Ovary (tissue), 9 donors: ENCODE measurements around the gene OR4M1. TPM values are rescaled to one million over a fixed set of nuclear protein-coding genes. Genes with fewer than 3 reads are reported as not detected.
"Not testable (repeated sequence)": the region's sequence is repeated elsewhere in the genome, so short reads cannot be mapped to it uniquely, and the experiment has no call there.

Experiments used
- DNase-seq, 5 donors: peaks; one replicate each; pipeline ENCODE4 v3.0.0-alpha.2; 2019 to 2020
- H3K27ac ChIP-seq, 2 donors: fragments of 200-600 bp; one replicate each; pipeline versions ENCODE4 v1.5.1 to v1.8.0; 2019 to 2022
- H3K27me3 ChIP-seq: fragments of 200-600 bp; one replicate; pipeline ENCODE4 v1.8.0; 2022
- H3K36me3 ChIP-seq: fragments of 200-600 bp; sonication (generic); one replicate; pipeline ENCODE4 v1.5.1; 2019
- H3K4me1 ChIP-seq: one replicate; pipeline ENCODE4 v1.8.1; 2013; ENCODE audit warnings: mild to moderate bottlenecking, moderate library complexity; ENCODE audit not compliant: insufficient read depth
- H3K4me3 ChIP-seq: fragments of 200-600 bp; sonication (generic); one replicate; pipeline ENCODE4 v1.5.1; 2017
- H3K9me3 ChIP-seq, 2 donors: fragments of 200-600 bp in 1 of 2; sonication (generic) in 1 of 2; one replicate each; pipeline versions ENCODE4 v1.5.1 to v1.8.1; 2013 to 2019; ENCODE audit warnings: mild to moderate bottlenecking in 1 of 2, moderate library complexity in 1 of 2
- EP300 ChIP-seq: sonication (generic); formaldehyde crosslinking; IDR thresholded peaks from one replicate; pipeline ENCODE4 v1.6.1; 2017; ENCODE audit warnings: antibody characterized with exemption
- POLR2A ChIP-seq: fragments of 450-650 bp; IDR thresholded peaks from one replicate; pipeline ENCODE4 v1.6.1; 2017; ENCODE audit warnings: antibody characterized with exemption, mild to moderate bottlenecking, moderate library complexity
- WGBS, 3 donors: extraction: QIAGEN DNeasy Blood & Tissue Kit in 1 of 3; methylation state at CpG; one replicate each; pipeline versions ENCODE4 v1.1.5 to v1.1.7; 2013 to 2017; 5-methylcytosine and 5-hydroxymethylcytosine counted together
- intact Hi-C, 4 donors: fragments of 100-400 bp; cut with DNase I; formaldehyde crosslinking; loops; one replicate each; pipeline versions ENCODE4 v1.11.0 to v1.15.1; 2022 to 2023
- polyA plus RNA-seq, 2 donors: library from polyadenylated mRNA; stranded (reverse); fragments of 200-250 nt in 1 of 2; fragments of 350-450 nt in 1 of 2; fragmentation: Illumina TruSeq in 1 of 2; extraction: RNeasy Lipid Tissue Mini Kit (QIAGEN cat#74804) in 1 of 2; gene quantifications; one replicate each; pipeline ENCODE4 v1.2.3, GENCODE V29; 2013 to 2014
- total RNA-seq, 7 donors: library from RNA; depleted of rRNA in 2 of 7; stranded (reverse); fragments of >200 nt in 2 of 7; fragmentation: NEBNext Ultra II Directional in 3 of 7; extraction: Animal tissue kit (Norgen Biotek cat#: 25700) in 3 of 7; gene quantifications; one replicate each; pipeline versions ENCODE4 v1.1.0 to v1.2.4, GENCODE V29; 2016 to 2023
- TF ChIP-seq, protein P1 (sequence below), 3 donors: fragments of 450-650 bp in 2 of 3; fragments of 200-600 bp in 1 of 3; IDR thresholded peaks; one replicate each; pipeline versions ENCODE4 v1.5.1 to v1.8.0; 2016 to 2022; ENCODE audit warnings: antibody characterized with exemption in 3 of 3, mild to moderate bottlenecking in 1 of 3
- donor health status: DM: no; HTN: no; CAD: no; lungs with moderate emphysema.
- donor health status: DM: no; HTN: no; CAD: no.
- donor health status: Bipolar disorder and iron deficiency.
- donor health status: DM: yes; HTN: yes; CAD: no.
- donor health status: DM: no; HTN: no; CAD: no.
- donor health status: DM: yes; HTN: yes; CAD: no.

Gene OR4M1
- total and polyA plus RNA-seq, 9 donors = not detected

- no peaks in the 10 kb centered on the region for H3K4me1 ChIP-seq
- no peak for DNase-seq
- no peaks in the 10 kb centered on the region for H3K9me3 ChIP-seq
- WGBS, 3 donors = 31 to 53% (median 52%) methylated on average over 1 of the region's 1 CpG
- H3K36me3 ChIP-seq = no peaks in the 10 kb centered on the region
- TF ChIP-seq EP300 (no peak), POLR2A (no peak)
- TF ChIP-seq, protein P1, sequence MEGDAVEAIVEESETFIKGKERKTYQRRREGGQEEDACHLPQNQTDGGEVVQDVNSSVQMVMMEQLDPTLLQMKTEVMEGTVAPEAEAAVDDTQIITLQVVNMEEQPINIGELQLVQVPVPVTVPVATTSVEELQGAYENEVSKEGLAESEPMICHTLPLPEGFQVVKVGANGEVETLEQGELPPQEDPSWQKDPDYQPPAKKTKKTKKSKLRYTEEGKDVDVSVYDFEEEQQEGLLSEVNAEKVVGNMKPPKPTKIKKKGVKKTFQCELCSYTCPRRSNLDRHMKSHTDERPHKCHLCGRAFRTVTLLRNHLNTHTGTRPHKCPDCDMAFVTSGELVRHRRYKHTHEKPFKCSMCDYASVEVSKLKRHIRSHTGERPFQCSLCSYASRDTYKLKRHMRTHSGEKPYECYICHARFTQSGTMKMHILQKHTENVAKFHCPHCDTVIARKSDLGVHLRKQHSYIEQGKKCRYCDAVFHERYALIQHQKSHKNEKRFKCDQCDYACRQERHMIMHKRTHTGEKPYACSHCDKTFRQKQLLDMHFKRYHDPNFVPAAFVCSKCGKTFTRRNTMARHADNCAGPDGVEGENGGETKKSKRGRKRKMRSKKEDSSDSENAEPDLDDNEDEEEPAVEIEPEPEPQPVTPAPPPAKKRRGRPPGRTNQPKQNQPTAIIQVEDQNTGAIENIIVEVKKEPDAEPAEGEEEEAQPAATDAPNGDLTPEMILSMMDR (IDR thresholded peaks at IDR 0.05) = no peak
- no peaks in the 10 kb centered on the region for H3K27me3 ChIP-seq
- H3K4me3 ChIP-seq = no peak overlapping the region
- intact Hi-C loops = no loop called here
- H3K27ac ChIP-seq = no peak overlapping the region
Measured at GRCh38 chr14:19823178-19823577, 49.9 kb downstream of the OR4M1 start.

GRCh38 chr14:19823765-19824164 is 50.5 kb downstream of the OR4M1 start:
- no peak overlapping the region for H3K4me3 ChIP-seq
- no peaks in the 10 kb centered on the region for H3K4me1 ChIP-seq
- H3K9me3 ChIP-seq = no peaks in the 10 kb centered on the region
- intact Hi-C loops = no loop called here
- no peak overlapping the region for H3K27ac ChIP-seq
- TF ChIP-seq POLR2A = no peak
- TF ChIP-seq, protein P1 (IDR thresholded peaks at IDR 0.05) = no peak
- no peak for TF ChIP-seq EP300
- WGBS, 3 donors = 13 to 20% (median 14%) methylated on average over 1 of the region's 1 CpG
- no peak for DNase-seq
- H3K36me3 ChIP-seq = no peaks in the 10 kb centered on the region
- no peaks in the 10 kb centered on the region for H3K27me3 ChIP-seq

- H3K4me1 ChIP-seq, intact Hi-C loops, H3K27me3 ChIP-seq, H3K36me3 ChIP-seq, DNase-seq, H3K27ac ChIP-seq, H3K9me3 ChIP-seq, H3K4me3 ChIP-seq: not testable (repeated sequence)
- WGBS, 3 donors = 55 to 64% (median 58%) methylated on average over 12 of the region's 12 CpGs
Measured at GRCh38 chr14:19827626-19828244, 54.4 kb downstream of the OR4M1 start.

DNA sequence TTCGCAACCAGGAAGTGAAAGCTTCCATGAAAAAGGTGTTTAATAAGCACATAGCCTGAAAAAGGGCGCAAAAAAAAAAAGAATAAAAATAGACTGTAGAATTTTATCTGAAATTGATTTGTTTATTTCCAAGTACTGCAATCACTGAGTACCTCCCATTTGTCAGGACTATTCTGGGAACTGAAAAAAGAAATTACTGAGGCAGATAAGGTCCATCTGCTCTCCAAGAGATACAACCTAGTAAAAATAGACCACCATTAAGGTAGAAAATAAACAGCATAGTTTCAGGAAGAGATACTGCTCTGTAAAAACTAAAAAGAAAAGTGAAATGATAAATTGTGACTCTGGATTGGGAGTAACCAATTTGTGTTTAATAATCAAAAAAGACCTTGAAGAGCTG is 55.0 kb downstream of the OR4M1 start:
- H3K4me1 ChIP-seq = no peaks in the 10 kb centered on the region
- intact Hi-C loops = no loop called here

More for the DNA sequence above, 55.0 kb downstream of the OR4M1 start:
- H3K9me3 ChIP-seq = no peaks in the 10 kb centered on the region
- no peaks in the 10 kb centered on the region for H3K36me3 ChIP-seq
- DNase-seq = no peak
- 67 to 83% (median 71%) methylated on average over 2 of the region's 2 CpGs for WGBS, 3 donors
- H3K4me3 ChIP-seq = no peak overlapping the region
- H3K27me3 ChIP-seq = no peaks in the 10 kb centered on the region
- H3K27ac ChIP-seq = no peak overlapping the region
- TF ChIP-seq POLR2A (no peak), EP300 (no peak)
- TF ChIP-seq, protein P1 (IDR thresholded peaks at IDR 0.05) = no peak

Other genes with a start within 250 kb of the OR4M1 start
- gene OR11H2, start 59.6 kb upstream of the OR4M1 start, total RNA-seq = not detected
- not detected for gene OR11H2, start 59.6 kb upstream of the OR4M1 start, polyA plus RNA-seq
- not detected for gene OR4Q3, start 29.9 kb upstream of the OR4M1 start, total RNA-seq
- gene OR4Q3, start 29.9 kb upstream of the OR4M1 start, polyA plus RNA-seq = not detected
- not detected for gene OR4N2, start 30.3 kb downstream of the OR4M1 start, total RNA-seq
- not detected for gene OR4N2, start 30.3 kb downstream of the OR4M1 start, polyA plus RNA-seq
- not detected for gene OR4K2, start 101.6 kb downstream of the OR4M1 start, total RNA-seq
- not detected for gene OR4K2, start 101.6 kb downstream of the OR4M1 start, polyA plus RNA-seq
- not detected for gene OR4K5, start 147.1 kb downstream of the OR4M1 start, total RNA-seq
- not detected for gene OR4K5, start 147.1 kb downstream of the OR4M1 start, polyA plus RNA-seq
- not detected for gene OR4K1, start 157.4 kb downstream of the OR4M1 start, total RNA-seq
- not detected for gene OR4K1, start 157.4 kb downstream of the OR4M1 start, polyA plus RNA-seq
- not detected for gene OR4K15, start 202.1 kb downstream of the OR4M1 start, total RNA-seq
- not detected for gene OR4K15, start 202.1 kb downstream of the OR4M1 start, polyA plus RNA-seq
- not detected for gene OR4Q2, start 228.7 kb downstream of the OR4M1 start, total RNA-seq
- gene OR4Q2, start 228.7 kb downstream of the OR4M1 start, polyA plus RNA-seq = not detected
- not detected for gene OR4K14, start 245.8 kb downstream of the OR4M1 start, total RNA-seq
- gene OR4K14, start 245.8 kb downstream of the OR4M1 start, polyA plus RNA-seq = not detected